Body of pancreas (tissue), 4 donors: Measurements from ENCODE around the gene NOX1. TPM values are rescaled to one million over a fixed set of nuclear protein-coding genes. Genes with fewer than 3 reads are reported as not detected.

Experiments
- ATAC-seq: fragments of 150-250 bp; one replicate; pipeline ENCODE4 v1.9.1; 2016
- DNase-seq, 4 donors: peaks; one replicate each; pipeline ENCODE4 v3.0.0-alpha.2; 2019
- H3K27ac ChIP-seq, 4 donors: fragments of 200-600 bp; sonication (generic); 1 replicate in 3 of 4; 2 replicates in 1 of 4; pipeline versions ENCODE4 v1.5.1 to v1.6.1; 2016 to 2019; ENCODE audit warnings: mild to moderate bottlenecking in 1 of 4, mixed read lengths in 1 of 4, moderate library complexity in 1 of 4
- H3K27me3 ChIP-seq, 2 donors: fragments of 200-600 bp; sonication (generic); one replicate each; pipeline ENCODE4 v1.6.0; 2016; ENCODE audit warnings: mild to moderate bottlenecking in 1 of 2
- H3K36me3 ChIP-seq, 2 donors: fragments of 200-600 bp; sonication (generic); replicated peaks in 1 of 2; 2 replicates each; pipeline ENCODE4 v1.5.1; 2016; ENCODE audit warnings: low read depth in 2 of 2; ENCODE audit not compliant: insufficient read depth in 1 of 2
- H3K4me1 ChIP-seq: fragments of 200-600 bp; sonication (generic); one replicate; pipeline ENCODE4 v1.6.0; 2016
- H3K4me3 ChIP-seq, 2 donors: fragments of 200-600 bp; sonication (generic); 1 replicate in 1 of 2; 2 replicates in 1 of 2; pipeline ENCODE4 v1.5.1; 2016 to 2019
- H3K9me3 ChIP-seq, 3 donors: fragments of 200-600 bp; sonication (generic); 1 replicate in 2 of 3; 2 replicates in 1 of 3; pipeline ENCODE4 v1.5.1; 2016
- CTCF ChIP-seq, 7 experiments: fragments of 450-650 bp in 4 of 7; fragments of 200-600 bp in 3 of 7; sonication (generic) in 3 of 7; IDR thresholded peaks; one replicate each; pipeline ENCODE4 v1.5.1; 2016 to 2019; ENCODE audit warnings: antibody characterized with exemption in 7 of 7
- POLR2A ChIP-seq, 3 donors: fragments of 450-650 bp; IDR thresholded peaks; one replicate each; pipeline ENCODE4 v1.6.1; 2016; ENCODE audit warnings: antibody characterized with exemption in 3 of 3, mild to moderate bottlenecking in 2 of 3
- WGBS, 2 donors: methylation state at CpG; one replicate each; pipeline ENCODE4 v1.1.5; 2017; 5-methylcytosine and 5-hydroxymethylcytosine counted together
- intact Hi-C: fragments of 100-400 bp; cut with DNase I; formaldehyde crosslinking; loops from one replicate; pipeline ENCODE4 v1.15.1; 2023
- total RNA-seq, 2 donors: library from RNA; depleted of rRNA; stranded (reverse); fragments of >200 nt; gene quantifications; one replicate each; pipeline ENCODE4 v1.1.0, GENCODE V29; 2016

The NOX1 gene
- total RNA-seq, 2 donors from 2014 or later = not detected

GRCh38 chrX:100904433-100904832 is 30.3 kb upstream of the NOX1 start:
- intact Hi-C loops = no loop called here
- DNase-seq (no peak), ATAC-seq (no peak)
- no peak for TF ChIP-seq POLR2A (IDR thresholded peaks at IDR 0.05)
- TF ChIP-seq CTCF (IDR thresholded peaks at IDR 0.05) = no peak
- Histone ChIP-seq H3K4me1 (no peaks in the 10 kb centered on the region), H3K4me3 (no peak overlapping the region), H3K27me3 (no peaks in the 10 kb centered on the region), H3K9me3 (no peaks in the 10 kb centered on the region), H3K36me3 (no peaks in the 10 kb centered on the region), H3K27ac (no peak overlapping the region)
- WGBS, 2 donors = 36 to 67% methylated on average over 1 to 2 of the region's 2 CpGs

- TF ChIP-seq CTCF (IDR thresholded peaks at IDR 0.05) = peak in 4 of 7 experiments; percentile 7 to 38 (median 11)
- no peak for TF ChIP-seq POLR2A (IDR thresholded peaks at IDR 0.05)
- ATAC-seq = no peak
Observed at GRCh38 chrX:100895365-100896075, 21.4 kb upstream of the NOX1 start.

GRCh38 chrX:100883654-100884053 is 9.5 kb upstream of the NOX1 start:
- intact Hi-C loops = no loop called here
- Histone ChIP-seq H3K4me3 (no peak overlapping the region), H3K27ac (no peak overlapping the region), H3K4me1 (no peaks in the 10 kb centered on the region), H3K36me3 (no peaks in the 10 kb centered on the region), H3K27me3 (no peaks in the 10 kb centered on the region), H3K9me3 (no peaks in the 10 kb centered on the region)
- no peak for TF ChIP-seq POLR2A (IDR thresholded peaks at IDR 0.05)
- no peak for TF ChIP-seq CTCF (IDR thresholded peaks at IDR 0.05)
- DNase-seq (no peak), ATAC-seq (no peak)
- 26 to 37% methylated on average over 4 of the region's 4 CpGs for WGBS, 2 donors

More at GRCh38 chrX:100895365-100896075, 21.4 kb upstream of the NOX1 start:
- Histone ChIP-seq H3K27me3 (no peaks in the 10 kb centered on the region), H3K4me3 (no peak overlapping the region), H3K27ac (no peak overlapping the region), H3K36me3 (no peaks in the 10 kb centered on the region), H3K9me3 (no peaks in the 10 kb centered on the region), H3K4me1 (no peaks in the 10 kb centered on the region)
- intact Hi-C loops = no loop called here
- DNase-seq = peak; percentile 9 to 17 (median 12)
- WGBS, 2 donors = 23 to 39% methylated on average over 5 of the region's 5 CpGs

- Histone ChIP-seq H3K9me3 (no peaks in the 10 kb centered on the region), H3K36me3 (no peaks in the 10 kb centered on the region), H3K4me3 (no peak overlapping the region), H3K4me1 (no peaks in the 10 kb centered on the region), H3K27me3 (no peaks in the 10 kb centered on the region), H3K27ac (no peak overlapping the region)
- intact Hi-C loops = no loop called here
- ATAC-seq (no peak), DNase-seq (no peak)
- TF ChIP-seq POLR2A (IDR thresholded peaks at IDR 0.05) = no peak
- TF ChIP-seq CTCF (IDR thresholded peaks at IDR 0.05) = no peak
- 20% methylated on average over 2 of the region's 2 CpGs for WGBS, 2 donors
Observed at GRCh38 chrX:100880368-100880767, 6.2 kb upstream of the NOX1 start.
